HCT116 (cell line): ENCODE data around the gene SLC24A1. TPM values are rescaled to one million over a fixed set of nuclear protein-coding genes. Genes with fewer than 3 reads are reported as not detected.
A peak's percentile ranks its signal among the peaks of the same experiment; 100 is the strongest.

ENCODE experiments used
- ATAC-seq: fragments of 200-7000 bp; cut with Tn5 transposase; 2 replicates; pipeline ENCODE4 v1.9.1; 2020; ENCODE audit warnings: mild to moderate bottlenecking, moderate library complexity
- BruUV-seq: library from RNA; stranded (reverse); fragments of 400-500 nt; replicated peaks from 2 replicates; lab custom pipeline; 2021; lab: Mats Ljungman, UMichigan
- CTCF ChIA-PET: fragments of 300-600 bp; sonication (Branson Sonifier 250); formaldehyde crosslinking; loops from one replicate; lab custom pipeline; 2021; ENCODE audit warnings: antibody characterized with exemption; lab: Charles Lee
- POLR2A ChIA-PET: fragments of 300-600, 350-600 bp; sonication (Branson Sonifier 250); formaldehyde crosslinking; loops from one replicate; lab custom pipeline; 2021; ENCODE audit warnings: antibody characterized with exemption; lab: Charles Lee
- RAD21 ChIA-PET, 2 experiments: fragments of 300-600 bp; sonication (Branson Sonifier 250); formaldehyde crosslinking; loops; one replicate each; lab custom pipeline; 2023; ENCODE audit warnings: low total read pairs in 2 of 2; ENCODE audit not compliant: uncharacterized antibody in 2 of 2, unreplicated experiment in 2 of 2, low non-redundant PET in 1 of 2; lab: Charles Lee
- DNase-seq: peaks from one replicate; pipeline ENCODE4 v3.0.0-alpha.2; 2010; ENCODE audit warnings: low read depth, low spot score
- H2AFZ ChIP-seq: fragments of 200-600 bp; shearing (Covaris generic), sonication (generic); 2 replicates; pipeline ENCODE4 v1.6.1; 2017; ENCODE audit warnings: low read depth, mixed run types, mixed read lengths, antibody characterized with exemption, low read length; ENCODE audit not compliant: poor library complexity, severe bottlenecking
- H3K27ac ChIP-seq: 2 replicates; pipeline ENCODE4 v1.5.1; 2012; ENCODE audit warnings: low read depth, low read length
- H3K27me3 ChIP-seq: fragments of 200-600 bp; sonication (generic); 2 replicates; pipeline ENCODE4 v1.6.1; 2016; ENCODE audit warnings: mixed run types, low read length, mixed read lengths; ENCODE audit not compliant: insufficient read depth
- H3K36me3 ChIP-seq, 2 experiments: fragments of 200-500 bp in 1 of 2; fragments of 200-600 bp in 1 of 2; sonication (Bioruptor generic) in 1 of 2; sonication (generic) in 1 of 2; 2 replicates each; pipeline versions ENCODE4 v1.5.1 to v1.6.1; 2014 to 2016; ENCODE audit warnings: low read length in 2 of 2, inconsistent platforms in 1 of 2, mixed read lengths in 1 of 2, mixed run types in 1 of 2; ENCODE audit not compliant: insufficient read depth in 2 of 2, control insufficient read depth in 1 of 2
- H3K4me1 ChIP-seq, 2 experiments: fragments of 200-600 bp in 1 of 2; sonication (generic) in 1 of 2; 2 replicates each; pipeline versions ENCODE4 v1.5.1 to v1.6.1; 2012 to 2017; ENCODE audit warnings: low read length in 2 of 2, inconsistent platforms in 1 of 2, mild to moderate bottlenecking in 1 of 2, mixed read lengths in 1 of 2, mixed run types in 1 of 2, moderate library complexity in 1 of 2; ENCODE audit not compliant: insufficient read depth in 2 of 2, control insufficient read depth in 1 of 2
- H3K4me2 ChIP-seq: fragments of 200-600 bp; sonication (generic); 2 replicates; pipeline ENCODE4 v1.6.1; 2017; ENCODE audit warnings: mixed run types, low read length, mixed read lengths
- H3K4me3 ChIP-seq, 2 experiments: fragments of 200-600 bp in 1 of 2; sonication (generic) in 1 of 2; replicated peaks in 1 of 2; 2 replicates each; pipeline ENCODE4 v1.5.1; 2011 to 2016; ENCODE audit warnings: low read length in 2 of 2, control low read depth in 1 of 2, low read depth in 1 of 2, mild to moderate bottlenecking in 1 of 2, mixed read lengths in 1 of 2, mixed run types in 1 of 2
- H3K79me2 ChIP-seq: fragments of 200-600 bp; sonication (generic); 2 replicates; pipeline ENCODE4 v1.6.1; 2017; ENCODE audit warnings: mild to moderate bottlenecking, mixed run types, low read length, moderate library complexity, mixed read lengths; ENCODE audit not compliant: insufficient read depth
- H3K9ac ChIP-seq: fragments of 200-600 bp; sonication (generic); 2 replicates; pipeline ENCODE4 v1.6.1; 2016; ENCODE audit warnings: low read length, mixed read lengths
- H3K9me2 ChIP-seq: fragments of 200-600 bp; sonication (generic), shearing (Covaris generic); 2 replicates; pipeline ENCODE4 v1.6.1; 2017; ENCODE audit warnings: mixed run types, mild to moderate bottlenecking, moderate library complexity; ENCODE audit not compliant: insufficient read depth
- H3K9me3 ChIP-seq, 2 experiments: fragments of 200-500 bp in 1 of 2; fragments of 200-600 bp in 1 of 2; sonication (Bioruptor generic) in 1 of 2; sonication (generic) in 1 of 2; 2 replicates each; pipeline ENCODE4 v1.6.1; 2014 to 2017; ENCODE audit warnings: low read length in 2 of 2, mixed read lengths in 2 of 2, inconsistent platforms in 1 of 2, low read depth in 1 of 2, mild to moderate bottlenecking in 1 of 2, mixed run types in 1 of 2, moderate library complexity in 1 of 2; ENCODE audit not compliant: control insufficient read depth in 1 of 2, insufficient read depth in 1 of 2
- H4K20me1 ChIP-seq: fragments of 200-600 bp; sonication (generic), shearing (Covaris generic); 2 replicates; pipeline ENCODE4 v1.6.1; 2017; ENCODE audit warnings: mixed run types, mild to moderate bottlenecking, moderate library complexity; ENCODE audit not compliant: insufficient read depth
- CTCF ChIP-seq, 3 experiments: fragments of 200-600 bp in 1 of 3; sonication (generic) in 1 of 3; IDR thresholded peaks in 2 of 3; conservative IDR thresholded peaks in 1 of 3; 2 replicates each; pipeline ENCODE4 v1.5.1; 2012 to 2017; ENCODE audit warnings: low read depth in 2 of 3, low read length in 2 of 3, antibody characterized with exemption in 1 of 3, borderline replicate concordance in 1 of 3, control low read depth in 1 of 3, mild to moderate bottlenecking in 1 of 3, mixed read lengths in 1 of 3, mixed run types in 1 of 3, moderate library complexity in 1 of 3; ENCODE audit not compliant: insufficient read depth in 1 of 3
- FOSL1 ChIP-seq: IDR thresholded peaks from 2 replicates; pipeline ENCODE4 v1.6.1; 2012; ENCODE audit warnings: low read depth
- JUND ChIP-seq: IDR thresholded peaks from 2 replicates; pipeline ENCODE4 v1.6.1; 2012
- POLR2AphosphoS5 ChIP-seq: IDR thresholded peaks from 2 replicates; pipeline ENCODE4 v1.6.1; 2011; ENCODE audit warnings: mild to moderate bottlenecking, low read depth, low read length, moderate library complexity
- SIN3A ChIP-seq: IDR thresholded peaks from 2 replicates; pipeline ENCODE4 v1.6.1; 2012; ENCODE audit warnings: low read depth
- SRF ChIP-seq: IDR thresholded peaks from 2 replicates; pipeline ENCODE4 v1.6.1; 2012; ENCODE audit warnings: low read depth
- YY1 ChIP-seq: IDR thresholded peaks from 2 replicates; pipeline ENCODE4 v1.6.1; 2011; ENCODE audit warnings: low read length, low read depth, moderate library complexity, mild to moderate bottlenecking; ENCODE audit not compliant: insufficient replicate concordance; ENCODE audit errors: extremely low read depth
- intact Hi-C: fragments of 100-400 bp; cut with micrococcal nuclease; formaldehyde crosslinking; loops from 2 replicates; pipeline ENCODE4 v1.10.0; 2022
- total RNA-seq: library from RNA; stranded (reverse); gene quantifications from one replicate; pipeline ENCODE4 v1.2.1, GENCODE V29; 2021; ENCODE audit not compliant: unreplicated experiment

The SLC24A1 gene
- total RNA-seq, 1 experiment from 2014 or later: 15.9 TPM

- peak; percentile 88 for TF ChIP-seq YY1
- peak; percentile 3; the same call in 1 of the 2 replicates for TF ChIP-seq FOSL1
- TF ChIP-seq SIN3A: peak; percentile 35; the same call in 1 of the 2 replicates
- TF ChIP-seq JUND: no peak
- peak; percentile 85 for TF ChIP-seq SRF
- peak; percentile 97 for TF ChIP-seq POLR2AphosphoS5
These were observed 10.6 kb upstream of the SLC24A1 start, which contains the start of gene INTS14 (continued) for GRCh38 chr15:65610871-65611718.

GRCh38 chr15:65611888-65612615 lies 9.7 kb upstream of the SLC24A1 start:
- peak overlapping the region; percentile 82 for H3K27ac ChIP-seq
- H3K36me3 ChIP-seq: no peaks in the 10 kb centered on the region; a peak in 1 of 4 replicates
- H3K4me2 ChIP-seq: peak overlapping the region; percentile 76
- intact Hi-C loops: loop anchor here (5.0 kb wide), 1 partner anchor 290 kb away; no protein-coding TSS in a partner anchor
- BruUV-seq: no TSS peak
- DNase-seq (no peak), ATAC-seq (no peak)
- H4K20me1 ChIP-seq: no peaks in the 10 kb centered on the region
- peaks cover 38% of the 10 kb centered on the region for H3K79me2 ChIP-seq
- H3K9me2 ChIP-seq: no peaks in the 10 kb centered on the region
- RAD21 ChIA-PET: interaction anchor here in 1 of 2 experiments (0.6 kb wide), 1 partner anchor 64 kb away, joined by 4 read pairs; no protein-coding TSS in a partner anchor
- POLR2A ChIA-PET: interaction anchor here (1.6 kb wide), 1 partner anchor 221 kb away, joined by 7 read pairs; no protein-coding TSS in a partner anchor
- peak overlapping the region; percentile 72 to 91 for H3K4me3 ChIP-seq
- no peak overlapping the region for H2AFZ ChIP-seq
- CTCF ChIA-PET: no interaction called here
- H3K27me3 ChIP-seq: no peaks in the 10 kb centered on the region
- no peak for TF ChIP-seq SRF
- TF ChIP-seq CTCF (IDR thresholded peaks at IDR 0.05 in 2 of 3, conservative IDR thresholded peaks at IDR 0.05 in 1 of 3; ENCODE audit: borderline replicate concordance in 1 of 3, insufficient read depth in 1 of 3, low read depth in 2 of 3, low read length in 2 of 3): no peak
- H3K9me3 ChIP-seq: no peaks in the 10 kb centered on the region
- H3K4me1 ChIP-seq: peaks cover 15 to 19% of the 10 kb centered on the region in 2 experiments
- peak overlapping the region; percentile 96 for H3K9ac ChIP-seq
